ENCODE data around the gene CDHR3.
"Not testable (repeated sequence)": the region's sequence is repeated elsewhere in the genome, so short reads cannot be mapped to it uniquely, and the experiment has no call there.

Gene CDHR3

GRCh38 chr7:106001886-106002285 lies 38.8 kb downstream of the CDHR3 start:
- no peak for DNase-seq

- DNase-seq: no peak
Measured at GRCh38 chr7:106003525-106004064, 40.5 kb downstream of the CDHR3 start.

- DNase-seq: no peak
Measured at GRCh38 chr7:106006906-106007305, 43.8 kb downstream of the CDHR3 start.

- DNase-seq: not testable (repeated sequence)
Measured at GRCh38 chr7:106007796-106008195, 44.7 kb downstream of the CDHR3 start.

- peak; percentile 98 for DNase-seq
Measured at GRCh38 chr7:106009503-106010226, 46.6 kb downstream of the CDHR3 start.

GRCh38 chr7:106010331-106010730 lies 47.3 kb downstream of the CDHR3 start:
- DNase-seq: no peak

- DNase-seq: no peak
Measured at GRCh38 chr7:106010866-106011265, 47.8 kb downstream of the CDHR3 start.

GRCh38 chr7:106012184-106012583 lies 49.1 kb downstream of the CDHR3 start:
- no peak for DNase-seq

- DNase-seq: peak; percentile 41
Measured at GRCh38 chr7:106012935-106013439, 49.9 kb downstream of the CDHR3 start.

GRCh38 chr7:106015381-106016218 lies 52.5 kb downstream of the CDHR3 start:
- no peak for DNase-seq

- DNase-seq: no peak
Measured at GRCh38 chr7:106016331-106016730, 53.3 kb downstream of the CDHR3 start.

GRCh38 chr7:106017657-106018056 lies 54.6 kb downstream of the CDHR3 start:
- no peak for DNase-seq

GRCh38 chr7:106018566-106019469 lies 55.8 kb downstream of the CDHR3 start:
- DNase-seq: peak; percentile 58

GRCh38 chr7:106019470-106019820 lies 56.4 kb downstream of the CDHR3 start:
- DNase-seq: no peak

GRCh38 chr7:106021151-106022067 lies 58.3 kb downstream of the CDHR3 start:
- peak; percentile 86 for DNase-seq

- peak; percentile 73 for DNase-seq
Measured at GRCh38 chr7:106022193-106022821, 59.2 kb downstream of the CDHR3 start.

GRCh38 chr7:106023369-106024322 lies 60.6 kb downstream of the CDHR3 start:
- DNase-seq: no peak

GRCh38 chr7:106026101-106026500 lies 63.0 kb downstream of the CDHR3 start:
- no peak for DNase-seq

GRCh38 chr7:106029451-106029850 lies 66.4 kb downstream of the CDHR3 start:
- no peak for DNase-seq

GRCh38 chr7:106029941-106030340 lies 66.9 kb downstream of the CDHR3 start:
- no peak for DNase-seq

Data from fibroblast of skin of scalp (primary cell).